ELR (cell line): Measurements from ENCODE around the gene PSORS1C1.

Source experiments
- DNase-seq: peaks from one replicate; pipeline ENCODE4 v3.0.0-alpha.2; 2015; ENCODE audit warnings: low read depth

PSORS1C1 gene

GRCh38 chr6:31096215-31096614, 18.4 kb upstream of the PSORS1C1 start:
- DNase-seq, result no peak

DNA sequence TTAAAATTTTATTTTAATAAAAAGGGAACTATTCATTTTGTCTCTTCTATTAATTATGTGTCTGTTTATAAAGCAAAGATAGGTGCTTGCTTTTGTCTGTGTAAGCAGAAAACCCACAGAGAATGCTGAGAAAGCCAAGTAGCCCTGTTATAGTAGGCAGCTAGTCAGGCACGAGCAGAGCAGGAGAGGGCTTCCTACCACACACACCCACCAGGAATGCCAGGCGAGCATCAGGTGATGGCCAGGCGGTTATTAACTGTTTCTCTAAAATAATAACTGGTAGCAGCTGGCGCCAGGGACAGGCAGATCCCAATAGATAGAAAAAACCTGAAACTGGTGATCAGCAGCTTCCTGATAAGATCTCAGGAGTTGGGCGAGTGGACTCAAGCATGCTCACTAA, 17.9 kb upstream of the PSORS1C1 start:
- DNase-seq, result no peak

DNA sequence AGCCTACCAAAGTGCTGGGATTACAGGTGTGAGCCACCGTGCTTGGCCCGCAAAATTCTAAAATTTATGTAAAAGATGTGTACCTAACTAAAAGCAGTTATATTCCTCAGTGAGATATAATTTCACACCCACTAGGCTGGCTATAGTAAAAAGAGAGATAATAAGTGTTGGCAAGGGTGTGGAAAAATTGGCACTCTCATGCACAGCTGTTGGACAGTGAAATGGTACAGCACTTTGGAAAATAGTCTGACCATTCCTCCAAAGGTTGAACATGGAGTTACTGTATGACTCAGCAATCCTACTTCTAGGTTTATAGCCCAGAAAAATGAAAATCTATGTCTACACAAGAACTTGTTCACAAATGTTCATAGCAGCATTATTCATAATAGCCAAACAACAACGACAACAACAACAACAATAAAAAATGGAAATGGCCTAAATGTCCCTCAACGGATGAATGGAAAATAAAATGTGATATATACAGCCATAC, 16.1 kb upstream of the PSORS1C1 start:
- DNase-seq, result no peak

- no peak for DNase-seq
Measured at GRCh38 chr6:31103136-31103535, 11.5 kb upstream of the PSORS1C1 start.

DNA sequence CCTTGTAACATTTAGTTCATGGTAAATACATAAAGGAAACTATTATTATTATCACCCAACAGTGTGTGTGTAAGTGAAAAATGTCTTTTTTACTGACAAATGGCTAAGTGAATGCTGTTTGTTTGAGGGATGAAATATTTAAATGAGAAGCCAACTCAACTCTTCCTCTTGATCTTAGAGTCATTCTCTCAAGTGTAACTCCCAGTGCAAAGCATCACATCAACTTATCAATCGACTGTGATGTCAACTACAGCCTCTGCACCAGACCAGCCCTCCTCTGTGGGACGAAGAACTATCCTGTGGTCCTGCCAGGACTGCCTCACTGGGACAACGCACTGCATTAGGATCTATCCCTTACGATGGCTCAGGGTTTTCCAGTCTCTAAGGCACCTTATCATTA, 7.5 kb upstream of the PSORS1C1 start:
- DNase-seq, result no peak

DNA sequence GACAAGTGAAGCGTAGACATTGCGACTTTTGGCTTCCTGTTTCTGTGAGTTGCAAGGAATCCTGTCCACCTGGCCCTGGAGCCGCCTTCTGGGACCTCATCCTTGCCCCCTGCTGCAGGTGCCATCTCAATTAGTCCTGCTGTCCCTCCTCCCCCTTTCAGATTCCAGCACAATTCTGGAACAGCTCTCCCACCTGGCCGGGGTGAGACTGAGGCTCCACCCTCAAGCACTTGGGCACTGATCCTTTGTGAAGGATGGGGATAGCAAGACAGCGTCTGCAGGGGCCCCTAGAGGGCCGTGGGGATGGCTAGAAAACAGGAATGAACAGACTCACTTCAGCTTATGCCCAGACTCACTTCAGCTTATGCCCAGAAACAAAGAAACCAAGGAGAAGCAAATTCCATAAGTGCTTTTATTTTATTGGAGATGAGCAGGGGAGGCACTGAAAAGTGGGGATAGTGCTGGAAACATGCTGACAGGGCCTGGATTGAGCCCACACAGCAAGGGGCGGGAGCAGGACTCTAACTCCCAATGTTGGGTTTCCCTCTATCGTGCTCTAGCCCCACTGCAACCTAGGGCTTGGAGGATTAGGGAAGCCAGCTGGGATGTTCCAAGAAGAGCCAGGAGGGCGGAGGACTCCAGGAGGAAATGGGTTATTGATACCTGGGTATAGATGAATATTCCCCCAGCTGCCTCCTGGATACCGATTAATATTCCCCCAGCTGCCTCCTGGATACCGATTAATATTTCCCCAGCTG, 3.6 kb upstream of the PSORS1C1 start:
- DNase-seq, result no peak

GRCh38 chr6:31111712-31112111, 2.9 kb upstream of the PSORS1C1 start:
- DNase-seq, result no peak

DNA sequence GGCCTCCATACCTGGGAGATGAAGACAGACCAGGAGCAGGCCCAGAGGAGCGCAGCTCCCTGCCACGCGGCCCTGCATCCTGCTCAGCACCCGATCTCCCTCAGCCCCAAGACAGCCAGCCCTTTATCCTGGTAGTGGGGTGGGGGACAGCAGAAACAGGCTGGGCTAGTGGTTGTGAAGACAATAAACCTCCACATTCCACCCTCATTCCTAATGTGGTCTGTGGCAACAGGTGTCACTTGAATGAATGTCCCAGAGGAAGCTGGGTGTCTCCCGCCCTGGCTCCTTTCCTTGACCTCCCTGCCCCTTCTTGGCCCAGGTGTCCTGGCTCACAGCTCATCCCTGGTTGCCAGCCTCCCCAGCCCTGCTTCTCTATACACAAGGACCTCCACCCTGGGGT, 2.1 kb upstream of the PSORS1C1 start, which contains the start of gene C6orf15:
Gene C6orf15, minus strand, starts transcription at position 98 of the 400 bp plus-strand sequence. Its CDS starts 20 bp downstream, at position 78.
- DNase-seq, result no peak

DNA sequence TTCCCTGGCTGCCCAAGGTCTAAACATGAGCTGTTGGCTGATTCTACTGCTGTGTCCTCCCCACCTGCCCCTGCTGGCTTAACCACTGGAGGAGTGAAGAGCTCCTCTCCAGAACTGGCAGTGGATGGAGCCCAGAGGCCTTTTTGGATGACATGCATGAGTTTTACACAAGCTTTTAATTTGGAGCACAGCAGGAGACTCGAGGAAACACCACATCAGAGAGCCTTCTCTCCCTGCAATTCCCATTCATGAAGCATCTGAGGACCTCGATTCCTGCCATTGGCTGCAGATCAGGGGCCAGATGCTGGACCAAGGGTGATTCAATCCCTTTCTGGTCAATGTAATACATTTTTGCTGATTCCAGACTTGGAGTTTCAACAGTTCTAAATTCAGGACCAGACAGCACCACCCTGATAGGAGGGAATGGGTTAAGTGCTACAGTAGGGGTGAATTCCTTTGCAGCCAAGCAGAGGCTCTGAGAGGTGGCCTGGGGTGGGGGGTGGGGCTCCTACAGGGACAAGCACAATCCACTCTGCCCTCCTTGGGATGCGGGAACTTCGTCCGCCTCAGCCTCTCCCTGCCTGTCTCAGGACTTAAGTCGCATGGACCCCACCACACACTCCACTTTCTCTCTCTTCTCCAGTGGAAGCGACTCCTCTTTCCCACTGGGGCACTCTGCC, 599 bp upstream of the PSORS1C1 start:
- DNase-seq, result no peak

GRCh38 chr6:31114970-31115849, 610 bp downstream of the PSORS1C1 start:
- DNase-seq, result peak; percentile 79

DNA sequence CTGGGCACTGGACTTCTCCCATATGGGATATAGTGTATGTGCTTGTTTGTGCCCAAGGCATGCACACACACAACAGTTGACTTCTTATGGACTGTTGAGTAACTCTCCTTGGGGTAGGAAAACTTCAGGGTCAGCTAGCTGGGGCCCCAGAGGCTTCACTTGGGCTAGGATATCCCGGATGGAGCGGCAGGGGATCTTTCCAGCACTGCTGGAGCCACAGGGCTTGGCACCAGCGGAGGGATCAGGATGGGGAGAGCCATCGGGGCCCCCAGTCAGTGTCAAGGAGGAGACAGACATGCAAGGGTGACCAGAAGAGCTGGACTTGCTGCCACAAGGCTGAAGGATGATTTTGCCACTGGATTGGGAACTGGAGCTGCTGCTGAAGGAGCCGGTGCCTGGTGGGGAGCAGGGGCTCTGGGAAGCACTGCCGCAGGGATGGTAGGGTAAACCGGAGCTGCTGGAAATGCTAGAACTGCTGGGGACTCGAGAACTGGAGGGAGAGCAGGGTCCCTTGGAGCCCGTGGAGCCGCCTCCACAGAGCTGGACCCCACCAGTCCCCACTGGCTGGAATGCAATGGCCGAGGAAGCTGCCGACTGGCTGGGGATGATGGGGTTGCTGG, 1.5 kb downstream of the PSORS1C1 start:
- no peak for DNase-seq

GRCh38 chr6:31116661-31117385, 2.2 kb downstream of the PSORS1C1 start:
- no peak for DNase-seq

DNA sequence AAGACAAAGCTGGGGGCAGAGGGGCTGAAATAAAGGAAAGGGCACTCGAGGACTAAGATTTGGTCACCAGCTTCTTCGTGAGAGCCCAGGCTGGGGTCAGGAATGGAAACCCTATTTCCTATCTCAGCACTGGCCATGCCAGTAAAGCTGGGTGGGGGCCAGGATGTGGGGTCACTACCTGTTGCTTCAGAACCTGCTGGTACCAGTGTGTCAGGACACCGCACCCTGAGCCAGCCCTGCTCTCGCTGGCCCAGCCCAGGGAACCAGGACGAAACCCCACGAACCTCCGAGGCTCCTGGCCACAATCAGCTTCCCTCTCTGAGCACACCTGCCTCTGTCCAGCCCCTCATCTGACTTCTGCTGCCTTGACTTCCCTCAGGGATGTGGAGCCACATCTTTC, 3.6 kb downstream of the PSORS1C1 start:
- no peak for DNase-seq

DNA sequence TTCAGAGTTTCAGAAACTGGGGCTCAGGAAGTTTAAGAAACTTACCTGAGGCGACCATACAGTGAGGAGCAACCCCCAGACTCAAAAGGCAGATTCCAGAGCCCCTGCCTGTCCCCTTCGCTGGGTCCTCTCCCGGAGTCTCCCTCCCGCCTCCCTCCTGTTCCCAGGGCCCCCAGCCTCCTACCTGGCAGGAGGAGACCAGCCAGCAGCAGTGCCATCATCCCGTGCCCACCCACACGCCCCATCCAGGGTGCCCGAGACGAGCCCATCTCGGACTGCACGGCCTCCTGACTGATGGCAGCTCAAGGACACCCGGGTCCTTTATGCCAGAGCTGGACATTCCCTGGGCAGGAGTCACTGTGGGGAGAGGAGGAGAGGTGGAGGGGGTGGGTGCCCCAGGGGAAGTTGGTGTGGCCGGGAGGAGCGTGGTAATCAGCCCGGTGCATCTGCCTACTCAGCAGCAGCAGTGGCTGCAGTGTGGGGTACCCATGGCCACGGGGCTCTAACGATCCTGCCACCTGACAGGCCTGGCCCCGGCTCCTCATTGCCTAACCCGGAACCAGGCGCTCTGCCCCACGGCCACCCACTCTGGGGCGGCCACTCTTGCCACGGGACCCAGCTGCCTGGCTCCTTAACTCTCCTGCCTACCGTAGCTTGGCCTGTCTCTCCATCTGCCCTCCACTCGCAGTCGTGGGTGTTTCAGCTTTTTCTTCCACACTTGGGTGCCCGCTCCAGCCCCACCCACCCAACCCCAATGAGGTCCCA, 5.7 kb downstream of the PSORS1C1 start, which contains the start of gene CDSN:
Gene CDSN, minus strand, starts transcription at position 296 of the 765 bp plus-strand sequence. Its CDS starts 27 bp downstream, at position 269.
- no peak for DNase-seq

GRCh38 chr6:31121131-31121790, 6.7 kb downstream of the PSORS1C1 start:
- no peak for DNase-seq

- peak; percentile 82 for DNase-seq
Measured at GRCh38 chr6:31122791-31123706, 8.4 kb downstream of the PSORS1C1 start.

DNA sequence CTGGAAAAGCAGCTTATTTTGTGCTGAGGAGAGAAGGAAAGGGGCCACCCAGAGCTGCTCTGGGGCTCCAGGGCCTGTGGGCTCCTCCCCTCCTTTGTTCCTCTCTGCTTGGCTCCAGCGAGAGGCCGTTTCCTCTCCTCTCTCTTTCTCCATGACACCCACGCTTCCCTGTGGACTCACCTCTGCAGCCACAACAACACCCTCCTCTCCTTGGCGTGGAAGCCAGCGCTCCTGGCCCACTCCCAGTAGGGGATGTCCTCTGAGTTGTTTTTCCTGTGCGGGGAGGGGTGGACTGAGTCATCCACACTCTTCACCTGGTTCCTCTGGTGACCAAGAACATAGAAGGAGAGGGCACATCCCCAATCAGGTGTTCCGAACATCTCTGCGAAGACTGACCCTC, 10.6 kb downstream of the PSORS1C1 start:
- DNase-seq, result no peak

GRCh38 chr6:31125586-31126363, 11.2 kb downstream of the PSORS1C1 start:
- DNase-seq, result peak; percentile 79
